ENCODE results near the gene VN1R5. TPM values are rescaled to one million over a fixed set of nuclear protein-coding genes. Genes with fewer than 3 reads are reported as not detected.
"Not testable (repeated sequence)": the region's sequence is repeated elsewhere in the genome, so short reads cannot be mapped to it uniquely, and the experiment has no call there.

Gene VN1R5
- total RNA-seq: not detected
- not detected for polyA plus RNA-seq
- long read RNA-seq, donor 1: 0 reads
- long read RNA-seq, donor 2, partial matches to known transcripts: 0 of 1 reads
- long read RNA-seq, donor 2, other reads (novel, unspliced or antisense): 0 of 1 reads

DNA sequence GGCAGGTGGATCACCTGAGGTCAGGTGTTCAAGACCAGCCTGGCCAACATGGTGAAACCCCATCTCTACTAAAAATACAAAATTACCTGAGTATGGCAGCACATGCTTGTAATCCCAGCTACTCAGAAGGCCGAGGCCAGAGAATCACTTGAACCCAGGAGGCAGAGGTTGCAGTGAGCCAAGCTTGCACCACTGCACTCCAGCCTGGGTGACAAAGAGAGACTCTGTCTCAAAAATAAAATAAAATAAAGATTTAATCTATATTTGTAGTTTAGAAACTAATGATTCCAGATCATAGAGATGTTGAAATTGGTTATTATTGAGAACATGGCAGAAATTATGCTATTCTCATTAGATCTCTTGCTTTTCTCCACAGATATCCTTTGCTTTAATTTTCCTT lies at the start of gene VN1R5:
TSS of gene VN1R5 (plus strand) at position 301 of the 400 bp plus-strand sequence.
- H3K4me3 ChIP-seq; H3K36me3 ChIP-seq; DNase-seq; H3K27me3 ChIP-seq (replicated peaks in 1 of 7); H3K27ac ChIP-seq; intact Hi-C loops (cut with DNase I; ENCODE audit: low total_unique reads); H3K4me1 ChIP-seq: not testable (repeated sequence)
- WGBS, 5 donors: 71 to 92% (median 84%) methylated on average over 1 of the region's 1 CpG
- H3K9me3 ChIP-seq: peaks cover 0 to 14% (median 0%) of the 10 kb centered on the region in 8 donors

DNA sequence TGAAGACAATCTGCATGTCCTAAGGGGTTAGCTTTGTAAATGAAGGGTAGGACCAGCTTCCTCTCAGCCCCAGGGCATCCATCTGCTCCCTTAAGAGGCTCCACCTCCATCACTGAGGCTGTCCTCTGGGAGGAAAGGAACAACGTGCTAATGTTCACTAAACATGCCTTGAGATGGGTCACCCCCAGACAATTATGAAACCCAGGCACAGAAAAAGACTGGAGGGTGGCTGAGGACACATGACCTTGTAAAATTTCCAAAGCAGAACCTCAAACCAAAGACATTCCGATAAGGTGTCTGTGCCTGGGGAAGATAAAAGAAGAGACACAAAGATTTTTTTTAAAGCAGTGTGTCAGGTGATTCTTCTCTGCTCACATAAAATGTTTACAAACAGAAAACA lies 46.5 kb upstream of the VN1R5 start:
- H3K27me3 ChIP-seq (replicated peaks in 1 of 7): no peaks in the 10 kb centered on the region
- WGBS, 5 donors: 30 to 48% (median 41%) methylated on average over 2 of the region's 2 CpGs
- DNase-seq: no peak
- TF ChIP-seq CTCF (IDR thresholded peaks at IDR 0.05 in 8 of 11, conservative IDR thresholded peaks at IDR 0.05 in 3 of 11) (no peak), POLR2AphosphoS5 (IDR thresholded peaks at IDR 0.05) (no peak), POLR2A (IDR thresholded peaks at IDR 0.05) (no peak)
- peaks cover 19 to 83% (median 43%) of the 10 kb centered on the region in 6 donors for H3K4me1 ChIP-seq
- peaks cover 0 to 46% (median 8%) of the 10 kb centered on the region in 6 donors for H3K36me3 ChIP-seq
- peaks cover 0 to 27% (median 0%) of the 10 kb centered on the region in 8 donors for H3K9me3 ChIP-seq
- H3K27ac ChIP-seq: peak overlapping the region in 6 of 8 donors; percentile 94 to 99 (median 98)
- H3K4me3 ChIP-seq: peak overlapping the region in 7 of 8 donors; percentile 70 to 86 (median 81)
- intact Hi-C loops (cut with DNase I; ENCODE audit: low total_unique reads): no loop called here

GRCh38 chr1:247210062-247210375 lies 45.9 kb upstream of the VN1R5 start:
- peak overlapping the region; percentile 87 to 99 (median 96) for H3K27ac ChIP-seq
- H3K27me3 ChIP-seq (replicated peaks in 1 of 7): no peaks in the 10 kb centered on the region
- peaks cover 0 to 21% (median 0%) of the 10 kb centered on the region in 8 donors for H3K9me3 ChIP-seq
- WGBS, 5 donors: 2 to 3% (median 2%) methylated on average over 5 of the region's 5 CpGs
- DNase-seq: no peak
- H3K4me1 ChIP-seq: peaks cover 19 to 77% (median 43%) of the 10 kb centered on the region in 6 donors
- TF ChIP-seq POLR2A (IDR thresholded peaks at IDR 0.05) (no peak), POLR2AphosphoS5 (IDR thresholded peaks at IDR 0.05) (no peak), CTCF (IDR thresholded peaks at IDR 0.05 in 8 of 11, conservative IDR thresholded peaks at IDR 0.05 in 3 of 11) (no peak)
- intact Hi-C loops (cut with DNase I; ENCODE audit: low total_unique reads): no loop called here
- H3K4me3 ChIP-seq: peak overlapping the region; percentile 64 to 86 (median 80)
- H3K36me3 ChIP-seq: peaks cover 0 to 41% (median 8%) of the 10 kb centered on the region in 6 donors

GRCh38 chr1:247210376-247211117 lies 45.3 kb upstream of the VN1R5 start:
- Histone ChIP-seq H3K36me3 (peaks cover 0 to 39% (median 8%) of the 10 kb centered on the region in 6 donors), H3K9me3 (peaks cover 0 to 19% (median 0%) of the 10 kb centered on the region in 8 donors), H3K27me3 (replicated peaks in 1 of 7) (no peaks in the 10 kb centered on the region), H3K27ac (peak overlapping the region; percentile 87 to 99 (median 96)), H3K4me3 (peak overlapping the region; percentile 64 to 86 (median 80)), H3K4me1 (peaks cover 19 to 74% (median 43%) of the 10 kb centered on the region in 6 donors)
- intact Hi-C loops (cut with DNase I; ENCODE audit: low total_unique reads): no loop called here
- peak; percentile 96 to 97 (median 96) for TF ChIP-seq POLR2AphosphoS5 (IDR thresholded peaks at IDR 0.05)
- TF ChIP-seq POLR2A (IDR thresholded peaks at IDR 0.05): peak in 2 of 3 donors; percentile 60 to 70
- TF ChIP-seq CTCF (IDR thresholded peaks at IDR 0.05 in 8 of 11, conservative IDR thresholded peaks at IDR 0.05 in 3 of 11): peak in 1 of 11 experiments; percentile 10
- peak; percentile 98 for DNase-seq
- 0 to 1% (median 0%) methylated on average over 27 to 49 of the region's 49 CpGs for WGBS, 5 donors
